KMS-11 (cell line): ENCODE results near the gene UNC79.

ENCODE experiments used
- H2AFZ ChIP-seq: fragments of 200-600 bp; sonication (generic); 2 replicates; pipeline ENCODE4 v1.6.1; 2016; ENCODE audit warnings: antibody characterized with exemption, mixed run types, low read depth
- H3K27ac ChIP-seq: fragments of 200-600 bp; sonication (generic); 2 replicates; pipeline ENCODE4 v1.6.1; 2016; ENCODE audit warnings: mild to moderate bottlenecking, mixed run types
- H3K27me3 ChIP-seq: fragments of 200-600 bp; sonication (generic); 2 replicates; pipeline ENCODE4 v1.6.1; 2017; ENCODE audit warnings: mild to moderate bottlenecking, low read depth, mixed run types, moderate library complexity; ENCODE audit not compliant: insufficient read depth
- H3K36me3 ChIP-seq: fragments of 200-600 bp; sonication (generic); 2 replicates; pipeline ENCODE4 v1.6.1; 2017; ENCODE audit warnings: mild to moderate bottlenecking, mixed run types; ENCODE audit not compliant: insufficient read depth
- H3K4me1 ChIP-seq: fragments of 200-600 bp; sonication (generic); 2 replicates; pipeline ENCODE4 v1.6.1; 2016; ENCODE audit warnings: mild to moderate bottlenecking, low read depth, mixed run types; ENCODE audit not compliant: poor library complexity, severe bottlenecking
- H3K4me2 ChIP-seq: fragments of 200-600 bp; sonication (generic); 2 replicates; pipeline ENCODE4 v1.7.0; 2016; ENCODE audit warnings: mild to moderate bottlenecking, mixed run types
- H3K4me3 ChIP-seq: fragments of 200-600 bp; sonication (generic); IDR thresholded peaks from 2 replicates; pipeline ENCODE4 v1.6.1; 2017; ENCODE audit warnings: low read depth, low read length, mixed read lengths; ENCODE audit not compliant: insufficient read depth
- H3K79me2 ChIP-seq: fragments of 200-600 bp; sonication (generic); 2 replicates; pipeline ENCODE4 v1.6.1; 2016; ENCODE audit warnings: low read depth, mixed run types; ENCODE audit not compliant: insufficient read depth
- H3K9ac ChIP-seq: fragments of 200-600 bp; sonication (generic); 2 replicates; pipeline ENCODE4 v1.6.1; 2016; ENCODE audit warnings: mild to moderate bottlenecking, mixed run types
- H4K20me1 ChIP-seq: fragments of 200-600 bp; sonication (generic); 2 replicates; pipeline ENCODE4 v1.6.1; 2016; ENCODE audit warnings: mild to moderate bottlenecking, mixed run types; ENCODE audit not compliant: insufficient read depth
- CTCF ChIP-seq: fragments of 200-600 bp; sonication (generic); conservative IDR thresholded peaks from 2 replicates; pipeline ENCODE4 v1.6.1; 2017; ENCODE audit warnings: low read depth, mild to moderate bottlenecking, antibody characterized with exemption, low read length, moderate library complexity, mixed read lengths

The UNC79 gene

GRCh38 chr14:93733631-93734030 lies 302.9 kb downstream of the UNC79 start:
- no peak for TF ChIP-seq CTCF
- no peaks in the 10 kb centered on the region for H3K36me3 ChIP-seq

GRCh38 chr14:93734086-93734822 lies 303.5 kb downstream of the UNC79 start:
- no peaks in the 10 kb centered on the region for H3K27me3 ChIP-seq
- no peak overlapping the region for H3K4me3 ChIP-seq
- H2AFZ ChIP-seq = no peak overlapping the region
- H3K36me3 ChIP-seq = no peaks in the 10 kb centered on the region
- no peak overlapping the region for H3K27ac ChIP-seq
- no peaks in the 10 kb centered on the region for H3K4me1 ChIP-seq
- no peak for TF ChIP-seq CTCF
- H3K79me2 ChIP-seq = no peaks in the 10 kb centered on the region
- H3K9ac ChIP-seq = no peak overlapping the region
- no peaks in the 10 kb centered on the region for H4K20me1 ChIP-seq
- H3K4me2 ChIP-seq = no peak overlapping the region

More at GRCh38 chr14:93733631-93734030, 302.9 kb downstream of the UNC79 start:
- Histone ChIP-seq H4K20me1 (no peaks in the 10 kb centered on the region), H3K27me3 (no peaks in the 10 kb centered on the region), H3K4me2 (no peak overlapping the region), H2AFZ (no peak overlapping the region), H3K9ac (no peak overlapping the region), H3K27ac (no peak overlapping the region), H3K4me3 (no peak overlapping the region), H3K79me2 (no peaks in the 10 kb centered on the region), H3K4me1 (no peaks in the 10 kb centered on the region)

DNA sequence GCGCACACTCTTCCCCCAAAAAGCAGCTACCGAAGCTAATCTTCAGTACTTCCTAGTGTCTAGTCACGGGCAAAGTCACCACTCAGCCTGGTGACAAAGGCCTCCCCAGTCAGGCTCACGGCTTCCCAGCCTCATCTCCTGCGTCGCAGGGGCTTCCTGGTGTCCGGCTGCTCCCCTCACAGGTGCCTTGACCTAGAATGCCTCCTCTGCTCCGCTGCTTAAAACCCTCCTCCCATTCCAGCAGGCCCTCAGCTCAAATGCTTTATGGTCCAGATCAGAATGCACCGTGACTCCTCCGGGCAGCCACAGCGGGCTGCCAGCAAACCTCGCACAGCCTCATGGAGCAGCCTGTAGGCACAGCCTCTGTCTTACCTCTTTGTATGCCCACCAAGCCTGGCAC lies 304.5 kb downstream of the UNC79 start:
- Histone ChIP-seq H3K27me3 (no peaks in the 10 kb centered on the region), H3K27ac (no peak overlapping the region), H3K9ac (no peak overlapping the region), H2AFZ (no peak overlapping the region), H3K4me1 (no peaks in the 10 kb centered on the region), H3K4me3 (no peak overlapping the region), H3K4me2 (no peak overlapping the region), H4K20me1 (no peaks in the 10 kb centered on the region), H3K79me2 (no peaks in the 10 kb centered on the region), H3K36me3 (no peaks in the 10 kb centered on the region)
- no peak for TF ChIP-seq CTCF

DNA sequence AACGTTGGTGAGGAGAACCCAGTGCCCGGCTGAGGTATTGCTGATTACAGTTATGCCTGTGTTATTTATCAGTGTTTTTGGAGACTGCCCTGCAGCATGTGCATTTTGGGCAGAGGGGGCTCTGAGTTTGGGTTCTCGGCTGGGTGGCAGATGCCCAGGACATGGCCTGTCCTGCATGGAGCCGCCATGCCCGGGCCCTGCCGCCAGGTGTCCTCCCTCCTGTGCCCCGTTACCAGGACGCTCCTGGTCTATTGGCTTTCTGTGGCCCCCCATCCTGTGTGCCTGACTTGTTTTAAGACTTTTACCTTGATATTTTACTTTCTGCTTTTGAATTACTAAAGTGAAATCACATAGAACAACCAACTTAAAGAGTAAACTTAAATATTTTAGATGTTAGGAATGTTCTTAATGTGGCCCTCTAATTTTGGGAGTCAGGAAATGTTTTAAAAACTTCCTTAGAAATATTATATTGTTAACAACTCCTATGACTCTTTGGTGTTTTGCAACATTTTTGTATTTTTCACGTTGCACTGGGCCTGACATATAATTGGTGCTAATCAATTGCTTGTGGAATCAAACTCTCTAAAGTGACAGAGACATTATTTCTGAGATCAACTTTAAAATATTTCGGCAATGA lies 305.8 kb downstream of the UNC79 start:
- Histone ChIP-seq H3K4me1 (no peaks in the 10 kb centered on the region), H3K79me2 (no peaks in the 10 kb centered on the region), H2AFZ (no peak overlapping the region), H3K4me3 (no peak overlapping the region), H3K27ac (no peak overlapping the region), H4K20me1 (no peaks in the 10 kb centered on the region), H3K9ac (no peak overlapping the region), H3K27me3 (no peaks in the 10 kb centered on the region), H3K4me2 (no peak overlapping the region), H3K36me3 (no peaks in the 10 kb centered on the region)
- TF ChIP-seq CTCF = no peak
